ENCODE data around the gene IPO9. TPM values are rescaled to one million over a fixed set of nuclear protein-coding genes. Genes with fewer than 3 reads are reported as not detected.
"Not testable (repeated sequence)": the region's sequence is repeated elsewhere in the genome, so short reads cannot be mapped to it uniquely, and the experiment has no call there.

Gene IPO9
- total RNA-seq, 1 donor from 2014 or later, result 124 TPM

- no peak for DNase-seq (ENCODE audit: low read depth, low spot score)
- TF ChIP-seq CTCF (conservative IDR thresholded peaks at IDR 0.05), result no peak
Measured at GRCh38 chr1:201831371-201831770, 2.4 kb downstream of the IPO9 start.

GRCh38 chr1:201834621-201835020, 5.7 kb downstream of the IPO9 start:
- no peak overlapping the region for H3K27ac Mint-ChIP-seq (ENCODE audit: unreplicated experiment)
- H3K9me3 Mint-ChIP-seq, result no peaks in the 10 kb centered on the region
- DNase-seq (ENCODE audit: low read depth, low spot score), result no peak
- no peaks in the 10 kb centered on the region for H3K27me3 Mint-ChIP-seq (ENCODE audit: low read depth)
- no peak for TF ChIP-seq CTCF (conservative IDR thresholded peaks at IDR 0.05)
- H3K36me3 Mint-ChIP-seq (ENCODE audit: low read depth), result peaks cover 6% of the 10 kb centered on the region
- peak overlapping the region; percentile 52 for H3K4me3 Mint-ChIP-seq
- peaks cover 29% of the 10 kb centered on the region for H3K4me1 Mint-ChIP-seq

More at GRCh38 chr1:201831371-201831770, 2.4 kb downstream of the IPO9 start:
- Mint-ChIP-seq H3K9me3 (no peaks in the 10 kb centered on the region), H3K36me3 (ENCODE audit: low read depth) (no peaks in the 10 kb centered on the region), H3K4me3 (peak overlapping the region; percentile 98), H3K4me1 (peaks cover 53% of the 10 kb centered on the region), H3K27me3 (ENCODE audit: low read depth) (no peaks in the 10 kb centered on the region), H3K27ac (ENCODE audit: unreplicated experiment) (no peak overlapping the region)

- Mint-ChIP-seq H3K27ac (ENCODE audit: unreplicated experiment) (no peak overlapping the region), H3K4me3 (no peak overlapping the region), H3K9me3 (no peaks in the 10 kb centered on the region), H3K36me3 (ENCODE audit: low read depth) (peaks cover 6% of the 10 kb centered on the region), H3K27me3 (ENCODE audit: low read depth) (no peaks in the 10 kb centered on the region), H3K4me1 (no peaks in the 10 kb centered on the region)
- TF ChIP-seq CTCF (conservative IDR thresholded peaks at IDR 0.05), result no peak
- DNase-seq (ENCODE audit: low read depth, low spot score), result no peak
Measured at GRCh38 chr1:201838381-201838780, 9.4 kb downstream of the IPO9 start.

GRCh38 chr1:201839089-201839488, 10.1 kb downstream of the IPO9 start:
- H3K36me3 Mint-ChIP-seq (ENCODE audit: low read depth); H3K27ac Mint-ChIP-seq (ENCODE audit: unreplicated experiment); DNase-seq (ENCODE audit: low read depth, low spot score); H3K4me3 Mint-ChIP-seq; H3K9me3 Mint-ChIP-seq; H3K27me3 Mint-ChIP-seq (ENCODE audit: low read depth); H3K4me1 Mint-ChIP-seq: not testable (repeated sequence)

- no peak for TF ChIP-seq CTCF (conservative IDR thresholded peaks at IDR 0.05)
- Mint-ChIP-seq H3K27ac (ENCODE audit: unreplicated experiment) (no peak overlapping the region), H3K36me3 (ENCODE audit: low read depth) (peaks cover 6% of the 10 kb centered on the region), H3K4me3 (no peak overlapping the region), H3K9me3 (no peaks in the 10 kb centered on the region), H3K27me3 (ENCODE audit: low read depth) (no peaks in the 10 kb centered on the region), H3K4me1 (no peaks in the 10 kb centered on the region)
- DNase-seq (ENCODE audit: low read depth, low spot score), result no peak
Measured at GRCh38 chr1:201840055-201840454, 11.1 kb downstream of the IPO9 start.

- no peak for TF ChIP-seq CTCF (conservative IDR thresholded peaks at IDR 0.05)
- H3K4me3 Mint-ChIP-seq, result no peak overlapping the region
- no peaks in the 10 kb centered on the region for H3K27me3 Mint-ChIP-seq (ENCODE audit: low read depth)
- peaks cover 6% of the 10 kb centered on the region for H3K36me3 Mint-ChIP-seq (ENCODE audit: low read depth)
- H3K9me3 Mint-ChIP-seq, result no peaks in the 10 kb centered on the region
- no peaks in the 10 kb centered on the region for H3K4me1 Mint-ChIP-seq
- H3K27ac Mint-ChIP-seq (ENCODE audit: unreplicated experiment), result no peak overlapping the region
- no peak for DNase-seq (ENCODE audit: low read depth, low spot score)
Measured at GRCh38 chr1:201840490-201840889, 11.5 kb downstream of the IPO9 start.

Measured in neural crest cell (in vitro differentiated cells).